Stimulated activated CD8-positive, alpha-beta memory T cell treated with anti-CD3 and anti-CD28 coated beads, Interleukin-7, amount 100 ng/mL, for 1 hour (primary cell): ENCODE measurements around the gene USH1C.

Experiments
- DNase-seq, 2 donors: peaks; one replicate each; pipeline ENCODE4 v3.0.0-alpha.2; 2020; ENCODE audit warnings: low read depth in 2 of 2

Gene USH1C

GRCh38 chr11:17504330-17505107, 39.7 kb downstream of the USH1C start:
- peak; percentile 33 to 58 for DNase-seq

GRCh38 chr11:17502630-17503029, 41.6 kb downstream of the USH1C start:
- DNase-seq, result no peak

DNA sequence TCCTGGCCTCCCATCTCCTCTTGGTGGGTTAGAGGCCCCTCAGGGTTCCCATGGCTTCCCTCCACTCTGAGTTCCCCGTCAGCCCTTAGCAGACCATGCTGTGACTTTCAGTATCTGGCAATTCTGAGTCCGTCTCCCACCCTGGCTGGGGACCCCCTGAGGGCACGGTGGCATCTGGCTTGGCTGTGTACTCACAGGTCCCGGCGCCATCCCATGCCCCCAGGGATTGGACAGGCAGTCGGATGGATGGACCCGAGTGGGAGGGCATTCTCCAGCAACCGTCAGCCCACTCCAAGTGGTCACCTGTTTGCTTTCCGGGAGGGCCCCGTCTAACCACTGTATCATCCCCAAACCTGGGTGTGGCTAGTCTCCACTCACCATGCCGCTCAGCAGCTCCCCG, 43.5 kb downstream of the USH1C start:
- DNase-seq, result no peak

DNA sequence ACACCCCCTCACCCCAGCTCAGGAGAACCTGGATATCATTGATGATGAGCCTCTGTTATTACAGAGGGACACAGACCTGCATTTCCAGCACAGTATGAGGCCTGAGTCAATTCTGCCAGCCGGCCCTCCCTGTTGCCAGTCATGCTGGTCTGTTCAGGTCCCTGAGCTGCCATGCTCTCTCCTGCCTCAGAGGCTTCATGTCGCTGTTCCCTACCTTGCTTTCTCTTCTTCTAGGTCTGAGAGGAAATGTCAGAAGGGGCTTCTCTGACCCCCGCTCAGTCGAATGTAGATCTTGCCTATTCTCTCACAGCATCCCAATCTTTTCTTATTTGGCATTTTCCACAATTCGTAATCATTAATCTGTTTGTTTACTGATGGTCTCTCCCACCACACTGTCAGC, 45.7 kb downstream of the USH1C start:
- DNase-seq, result no peak

- DNase-seq, result no peak
These were observed 46.2 kb downstream of the USH1C start for GRCh38 chr11:17498058-17498457.

GRCh38 chr11:17496406-17496805, 47.8 kb downstream of the USH1C start:
- no peak for DNase-seq

GRCh38 chr11:17494019-17494418, 50.2 kb downstream of the USH1C start:
- DNase-seq, result no peak

GRCh38 chr11:17490938-17491337, 53.3 kb downstream of the USH1C start:
- DNase-seq, result no peak

GRCh38 chr11:17490232-17490631, 54.0 kb downstream of the USH1C start:
- no peak for DNase-seq

GRCh38 chr11:17489751-17490150, 54.5 kb downstream of the USH1C start:
- no peak for DNase-seq

DNA sequence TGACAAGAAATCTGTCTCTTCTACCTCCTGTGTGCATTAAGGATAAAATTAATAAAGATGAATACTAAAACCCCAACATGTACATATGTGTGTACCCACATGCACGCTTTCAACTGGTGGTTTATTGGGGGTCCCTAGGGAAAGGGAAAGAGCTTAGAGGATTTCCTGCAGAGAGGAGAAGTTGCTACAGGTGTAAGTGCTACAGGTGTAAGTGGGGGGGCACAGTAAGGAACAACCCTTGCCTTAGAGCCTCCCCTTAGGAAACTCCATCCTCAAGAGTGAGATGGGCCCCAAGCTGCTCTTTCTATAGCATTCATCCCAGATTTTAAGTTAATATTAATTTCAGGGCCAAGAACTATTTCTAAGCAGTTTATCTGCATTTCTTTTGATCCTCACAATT, 55.7 kb downstream of the USH1C start:
- DNase-seq, result no peak

DNA sequence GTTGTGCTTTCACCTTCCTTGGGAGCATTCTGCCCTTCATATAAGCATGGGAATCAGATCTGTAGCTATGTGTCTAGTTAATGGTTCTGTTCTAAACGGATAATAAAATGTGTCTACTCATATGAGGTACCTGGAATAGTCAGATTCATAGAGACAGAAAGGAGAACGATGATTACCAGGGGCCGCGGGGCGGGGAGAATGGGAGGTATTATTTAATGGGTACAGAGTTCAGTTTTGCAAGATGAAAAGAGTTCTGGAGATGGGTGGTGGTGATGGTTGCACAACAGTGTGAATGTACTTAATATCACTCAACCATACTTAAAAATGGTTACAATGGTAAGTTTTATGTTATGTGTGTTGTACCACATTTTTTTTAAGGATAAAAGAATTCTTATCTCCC, 57.6 kb downstream of the USH1C start:
- DNase-seq, result no peak

- DNase-seq, result no peak
These were observed 60.7 kb downstream of the USH1C start for GRCh38 chr11:17483505-17483904.

- no peak for DNase-seq
These were observed 62.3 kb downstream of the USH1C start for GRCh38 chr11:17481905-17482304.

- DNase-seq, result no peak
These were observed 64.7 kb downstream of the USH1C start for GRCh38 chr11:17479284-17480214.

GRCh38 chr11:17478070-17478469, 66.1 kb downstream of the USH1C start:
- no peak for DNase-seq

GRCh38 chr11:17477361-17477760, 66.9 kb downstream of the USH1C start:
- no peak for DNase-seq

DNA sequence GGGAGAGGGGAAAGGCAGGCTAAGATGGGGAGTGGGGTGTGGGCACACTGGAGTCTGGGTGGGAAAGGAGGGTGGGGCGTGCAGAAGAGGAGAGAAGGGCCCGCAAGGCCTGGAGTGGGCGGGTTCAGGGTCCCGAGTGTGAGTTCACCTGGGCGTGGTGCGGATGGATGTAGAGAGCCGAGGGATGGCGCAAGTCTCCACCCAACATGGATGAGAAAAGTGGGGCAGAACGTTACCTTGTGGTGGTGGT, 67.2 kb downstream of the USH1C start:
- no peak for DNase-seq

DNA sequence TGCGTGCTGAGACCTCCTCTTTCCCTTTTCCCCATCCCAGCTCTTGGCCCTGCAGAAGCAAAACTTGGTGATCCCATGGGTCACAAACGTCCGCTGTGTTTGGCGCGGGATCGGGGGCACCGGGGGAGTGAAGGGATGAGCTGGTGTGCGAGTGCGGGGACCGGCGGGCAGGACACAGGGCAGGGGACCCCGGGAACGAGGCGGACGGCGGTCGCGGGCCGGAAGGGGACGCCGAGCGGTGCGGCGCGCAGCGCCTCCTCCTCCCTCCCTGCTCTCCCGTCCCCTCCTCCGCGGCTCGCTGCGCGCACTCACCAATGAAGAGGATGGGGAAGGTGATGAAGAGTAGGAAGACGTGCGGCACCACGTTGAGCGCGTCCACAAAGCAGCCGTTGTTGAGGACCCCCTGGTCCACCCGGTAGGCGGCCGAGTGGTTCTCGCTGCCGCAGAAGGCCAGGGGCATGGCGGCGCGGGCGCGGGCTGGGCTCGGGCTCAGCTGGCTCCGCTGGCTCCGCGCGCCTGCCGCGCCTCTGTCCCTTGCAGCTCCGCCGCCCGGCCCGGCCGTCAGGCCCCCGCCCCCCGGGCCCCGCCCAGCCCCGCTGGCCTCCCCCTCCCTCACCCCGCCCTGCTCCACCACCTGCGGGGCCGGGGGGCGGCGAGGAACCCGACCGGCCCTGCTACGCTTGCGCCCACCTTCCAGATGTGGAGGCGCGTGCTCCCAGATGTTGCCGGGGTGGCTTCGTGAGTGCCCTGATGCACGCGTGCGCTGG, 67.7 kb downstream of the USH1C start, which contains the start of gene ABCC8:
Gene ABCC8, minus strand, starts transcription at position 529 of the 767 bp plus-strand sequence. Its CDS starts 69 bp downstream, at position 460.
- DNase-seq, result no peak

DNA sequence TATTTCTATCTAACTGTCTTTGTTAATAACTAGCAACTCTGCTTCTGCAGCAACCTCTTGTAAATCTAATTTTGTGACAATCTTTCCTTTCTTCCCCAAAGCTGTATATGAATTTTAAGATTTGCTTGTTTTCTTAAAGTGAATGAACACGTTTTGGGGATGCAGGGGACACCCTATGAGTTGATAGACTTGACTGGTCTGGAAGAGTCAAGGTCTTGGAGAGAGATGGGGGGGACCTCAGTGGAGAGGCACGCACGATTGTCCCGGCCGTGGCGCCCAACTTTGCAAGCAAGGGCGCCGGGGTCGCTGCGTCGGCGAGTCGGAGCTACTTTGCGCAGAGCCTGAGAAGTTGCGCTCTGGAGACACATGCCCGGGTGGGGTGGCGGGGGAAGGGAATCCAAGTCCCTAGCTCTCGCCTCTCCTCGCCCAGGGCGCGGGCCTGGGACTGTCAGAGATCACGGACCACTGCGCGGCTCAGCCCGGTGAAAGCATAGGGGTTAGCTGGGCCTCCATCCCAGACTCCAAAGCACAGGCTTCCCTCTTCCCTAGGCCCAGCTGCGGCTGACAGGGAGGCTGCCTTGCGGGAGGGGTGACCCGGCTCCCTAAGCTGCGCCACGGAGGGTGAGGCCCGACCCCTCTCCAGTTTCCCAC, 68.4 kb downstream of the USH1C start:
- no peak for DNase-seq

DNA sequence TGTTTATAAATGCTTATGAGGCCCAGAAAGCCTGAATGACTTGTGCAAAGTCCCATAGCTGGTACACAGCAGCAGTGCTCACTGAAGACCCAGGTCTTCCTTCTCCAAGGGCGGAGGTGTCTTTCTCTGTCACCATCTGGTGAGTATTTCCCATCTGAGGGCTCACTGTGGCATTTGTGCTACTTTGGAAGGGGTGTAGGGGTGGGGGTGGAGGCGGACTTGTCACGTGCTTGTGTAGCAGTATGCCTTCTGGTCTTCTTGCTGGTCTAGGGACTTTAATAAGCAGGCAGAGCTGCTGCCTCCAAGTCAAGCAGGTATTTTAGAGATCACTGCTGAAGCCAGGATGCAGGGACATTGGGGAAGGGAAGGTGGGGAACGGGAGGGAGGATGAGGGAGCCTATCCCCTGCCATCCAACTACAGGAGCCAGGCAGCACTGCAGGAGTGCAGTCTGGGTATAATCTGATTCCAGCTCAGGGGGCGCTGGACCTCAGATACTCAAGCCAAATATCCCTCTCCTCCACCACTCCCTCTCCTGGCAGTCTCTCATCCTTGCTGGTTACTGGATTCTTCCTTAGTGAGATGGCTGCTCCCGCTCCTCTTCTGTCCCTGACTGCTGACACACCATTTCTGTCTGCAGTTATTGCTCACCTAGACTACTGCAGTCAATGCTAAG, 71.0 kb downstream of the USH1C start:
- DNase-seq, result no peak
